ENCODE measurements around the gene CCNL2. TPM values are rescaled to one million over a fixed set of nuclear protein-coding genes. Genes with fewer than 3 reads are reported as not detected.

Gene CCNL2
- total RNA-seq, 1 donor from 2014 or later: 144 TPM

- H3K27me3 Mint-ChIP-seq: peaks cover 20% of the 10 kb centered on the region
- H3K4me3 Mint-ChIP-seq: peak overlapping the region; percentile 80
- DNase-seq: no peak
- H3K36me3 Mint-ChIP-seq (ENCODE audit: low read depth): peaks cover 2% of the 10 kb centered on the region
- intact Hi-C loops (cut with micrococcal nuclease): no loop called here
- H3K27ac Mint-ChIP-seq: peak overlapping the region; percentile 73
- H3K9me3 Mint-ChIP-seq: no peaks in the 10 kb centered on the region
- peaks cover 16% of the 10 kb centered on the region for H3K4me1 Mint-ChIP-seq
Observed at GRCh38 chr1:1351511-1352427, 47.4 kb downstream of the CCNL2 start.

- H3K27ac Mint-ChIP-seq: no peak within 1 kb of the TSS
- H3K9me3 Mint-ChIP-seq: no peaks in the 10 kb centered on the region
- DNase-seq: peak; percentile 91
- H3K36me3 Mint-ChIP-seq (ENCODE audit: low read depth): peaks cover 2% of the 10 kb centered on the region
- peaks cover 20% of the 10 kb centered on the region for H3K27me3 Mint-ChIP-seq
- intact Hi-C loops (cut with micrococcal nuclease): loop anchor here (2.0 kb wide), 3 partner anchors 25 to 49 kb away; partner anchors contain the start of genes AURKAIP1, CCNL2, CPTP and INTS11
- H3K4me1 Mint-ChIP-seq: peaks cover 19% of the 10 kb centered on the region
- H3K4me3 Mint-ChIP-seq: peak within 1 kb of the TSS; percentile 81
Observed at GRCh38 chr1:1349256-1350012, 49.7 kb downstream of the CCNL2 start, which contains the start of gene DVL1. Gene DVL1 (minus strand): TSS chr1:1349418. CDS start chr1:1349065, 353 bp downstream.

DNA sequence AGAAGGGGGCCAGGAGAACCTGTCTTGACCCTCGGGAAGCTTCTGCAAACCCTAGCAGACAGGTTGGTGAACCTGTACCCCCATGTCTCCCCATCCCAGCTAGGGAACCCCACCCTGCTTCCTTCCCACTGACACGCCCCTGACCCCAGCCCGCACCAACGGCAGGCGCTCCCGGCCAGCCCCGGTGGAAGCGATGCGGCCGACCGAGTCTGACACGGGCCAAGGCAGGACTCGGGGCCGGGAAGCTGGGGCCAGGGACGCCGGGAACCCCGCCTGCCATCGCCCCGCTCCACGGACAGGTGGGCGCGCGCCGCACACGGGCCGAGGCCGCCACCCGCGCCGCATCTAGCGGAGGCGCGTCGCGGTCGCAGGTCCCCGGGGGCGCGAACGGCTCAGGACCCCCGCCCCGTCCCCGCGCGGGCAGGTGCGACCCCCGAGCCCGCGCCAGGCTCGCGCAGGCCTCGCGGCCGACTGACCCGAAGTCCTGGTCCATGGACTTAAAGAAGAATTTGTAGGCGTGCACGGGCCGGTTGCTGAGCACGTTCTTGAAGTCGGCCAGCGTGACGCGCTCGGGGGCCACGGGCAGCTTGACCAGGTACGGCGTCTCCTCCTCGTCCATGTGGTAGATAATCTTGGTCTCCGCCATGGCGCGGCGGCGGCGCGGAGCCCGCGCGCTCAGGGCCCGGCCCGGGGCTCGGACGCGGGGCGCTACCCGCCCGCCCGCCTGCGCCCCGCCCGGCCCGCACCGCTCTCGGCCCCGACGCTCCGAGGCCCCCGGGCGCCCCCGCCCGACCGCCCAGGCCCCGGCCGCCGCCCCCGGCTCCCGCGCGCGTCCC, 50.5 kb downstream of the CCNL2 start:
- H3K27me3 Mint-ChIP-seq: peaks cover 14% of the 10 kb centered on the region
- no peak overlapping the region for H3K27ac Mint-ChIP-seq
- H3K4me1 Mint-ChIP-seq: peaks cover 17% of the 10 kb centered on the region
- no peak for DNase-seq
- peak overlapping the region; percentile 81 for H3K4me3 Mint-ChIP-seq
- no peaks in the 10 kb centered on the region for H3K9me3 Mint-ChIP-seq
- intact Hi-C loops (cut with micrococcal nuclease): loop anchor here (2.0 kb wide), 3 partner anchors 24 to 50 kb away; partner anchors contain the start of genes AURKAIP1, CCNL2, CPTP and INTS11
- H3K36me3 Mint-ChIP-seq (ENCODE audit: low read depth): peaks cover 2% of the 10 kb centered on the region

DNA sequence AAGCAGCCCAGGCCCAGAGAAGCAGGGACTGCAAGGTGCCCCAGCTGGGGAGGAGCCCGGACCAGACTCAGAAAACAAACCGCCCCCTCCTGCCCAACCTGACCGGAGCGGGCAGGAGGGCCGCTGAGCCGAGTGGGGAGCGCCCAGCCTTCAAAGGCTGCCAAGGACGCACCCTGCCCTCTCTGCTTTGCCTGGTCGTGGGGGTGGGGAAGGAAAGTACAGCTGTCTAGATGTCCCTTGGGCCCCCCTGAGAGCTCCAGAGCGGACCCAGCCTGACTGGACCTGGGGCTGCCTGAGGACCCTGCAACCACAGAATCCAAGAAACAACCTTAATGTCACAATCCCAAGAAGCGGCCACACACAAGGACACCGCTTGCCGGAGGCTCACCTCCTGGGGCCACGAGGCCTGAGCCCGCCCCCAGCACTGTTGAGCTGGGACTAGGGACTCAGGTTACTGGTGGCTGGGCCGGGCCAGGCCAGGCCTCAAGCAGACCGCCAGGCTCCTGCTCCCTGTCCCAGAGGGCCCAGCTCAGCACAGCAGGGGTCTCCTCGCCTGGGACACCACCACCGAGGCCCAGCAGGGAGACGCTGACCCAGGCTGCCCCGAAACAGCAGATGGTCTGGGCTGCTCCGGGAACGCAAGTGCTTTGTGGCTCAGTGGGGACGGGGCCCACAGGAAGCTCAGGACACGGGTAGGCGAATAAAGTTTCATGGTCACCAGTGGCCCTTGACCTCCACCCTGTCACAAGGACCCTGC, 51.3 kb downstream of the CCNL2 start:
- Mint-ChIP-seq H3K4me1 (peaks cover 17% of the 10 kb centered on the region), H3K27ac (peak overlapping the region; percentile 58), H3K36me3 (ENCODE audit: low read depth) (peaks cover 2% of the 10 kb centered on the region), H3K9me3 (no peaks in the 10 kb centered on the region), H3K4me3 (peak overlapping the region; percentile 81), H3K27me3 (peaks cover 9% of the 10 kb centered on the region)
- intact Hi-C loops (cut with micrococcal nuclease): loop anchor here (2.0 kb wide), 3 partner anchors 23 to 51 kb away; partner anchors contain the start of genes AURKAIP1, CCNL2, CPTP and INTS11
- no peak for DNase-seq

DNA sequence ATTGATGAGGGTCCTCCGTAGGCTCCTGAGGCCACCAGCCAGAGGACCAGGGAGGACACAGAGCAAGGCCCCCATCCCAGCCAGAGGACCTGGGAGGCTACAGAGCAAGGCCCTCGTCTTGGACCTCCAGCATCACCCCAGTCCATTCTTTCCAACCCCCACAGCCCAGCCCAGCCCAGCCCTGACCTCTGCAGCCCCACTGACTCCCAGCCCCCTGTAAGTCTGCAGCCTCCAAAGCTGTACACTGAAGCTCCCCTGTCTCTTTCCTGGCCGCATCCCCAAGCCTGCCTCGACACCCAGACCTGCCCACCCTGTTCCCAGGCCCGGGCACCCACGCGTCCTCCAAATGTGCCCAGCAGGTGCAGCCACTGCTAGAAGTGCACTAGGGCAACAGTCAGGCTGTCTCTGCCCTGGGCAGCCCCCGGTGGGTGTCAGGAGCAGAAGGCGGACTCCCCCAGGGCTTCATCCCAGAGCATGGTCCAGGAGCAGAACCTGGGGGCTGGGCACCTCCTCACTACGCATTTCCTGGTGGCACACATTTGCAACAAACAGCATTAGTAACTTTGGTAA, 52.0 kb downstream of the CCNL2 start:
- no peak for DNase-seq
- Mint-ChIP-seq H3K4me1 (peaks cover 12% of the 10 kb centered on the region), H3K36me3 (ENCODE audit: low read depth) (no peaks in the 10 kb centered on the region), H3K27me3 (peaks cover 1% of the 10 kb centered on the region), H3K27ac (peak overlapping the region; percentile 51), H3K4me3 (peak overlapping the region; percentile 81), H3K9me3 (no peaks in the 10 kb centered on the region)
- intact Hi-C loops (cut with micrococcal nuclease): no loop called here

GRCh38 chr1:1346501-1346890, 52.6 kb downstream of the CCNL2 start:
- H3K27me3 Mint-ChIP-seq: no peaks in the 10 kb centered on the region
- H3K4me3 Mint-ChIP-seq: peak overlapping the region; percentile 81
- H3K9me3 Mint-ChIP-seq: no peaks in the 10 kb centered on the region
- no peak for DNase-seq
- H3K27ac Mint-ChIP-seq: peak overlapping the region; percentile 26
- H3K36me3 Mint-ChIP-seq (ENCODE audit: low read depth): no peaks in the 10 kb centered on the region
- intact Hi-C loops (cut with micrococcal nuclease): no loop called here
- H3K4me1 Mint-ChIP-seq: peaks cover 12% of the 10 kb centered on the region

DNA sequence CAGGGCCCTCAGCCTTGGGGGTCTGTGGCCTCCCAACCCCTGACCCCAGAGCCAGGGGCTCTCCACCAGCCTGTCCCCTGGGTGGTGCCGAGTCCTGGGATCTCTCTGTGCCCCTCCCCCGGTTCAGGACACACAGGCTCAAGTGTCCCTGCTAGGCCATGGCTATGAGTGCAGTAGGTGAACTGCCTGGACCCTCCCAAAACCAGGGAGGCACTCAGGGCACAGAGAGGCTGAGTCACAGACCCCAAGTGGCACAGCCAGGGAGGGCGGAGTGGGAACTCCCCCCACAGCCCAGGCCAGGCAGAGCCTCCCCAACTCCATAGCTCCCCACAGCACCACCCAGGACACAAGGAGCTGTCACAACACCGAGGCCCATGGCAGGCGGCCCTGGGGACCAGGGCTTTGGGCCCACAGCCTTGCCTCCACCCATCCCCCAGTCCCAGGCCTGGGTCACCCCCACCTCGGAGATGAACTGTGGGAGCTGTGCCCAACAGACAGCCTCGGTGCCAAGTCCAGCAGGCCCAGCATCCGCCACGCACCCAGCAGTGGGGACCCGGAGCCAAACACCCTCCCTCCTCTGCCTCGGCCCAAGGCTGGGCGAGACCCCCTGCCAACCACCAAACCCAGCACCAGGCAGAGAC, 53.2 kb downstream of the CCNL2 start:
- no peak overlapping the region for H3K4me3 Mint-ChIP-seq
- intact Hi-C loops (cut with micrococcal nuclease): no loop called here
- H3K4me1 Mint-ChIP-seq: peaks cover 12% of the 10 kb centered on the region
- DNase-seq: no peak
- no peak overlapping the region for H3K27ac Mint-ChIP-seq
- H3K27me3 Mint-ChIP-seq: no peaks in the 10 kb centered on the region
- H3K9me3 Mint-ChIP-seq: no peaks in the 10 kb centered on the region
- peaks cover 4% of the 10 kb centered on the region for H3K36me3 Mint-ChIP-seq (ENCODE audit: low read depth)

DNA sequence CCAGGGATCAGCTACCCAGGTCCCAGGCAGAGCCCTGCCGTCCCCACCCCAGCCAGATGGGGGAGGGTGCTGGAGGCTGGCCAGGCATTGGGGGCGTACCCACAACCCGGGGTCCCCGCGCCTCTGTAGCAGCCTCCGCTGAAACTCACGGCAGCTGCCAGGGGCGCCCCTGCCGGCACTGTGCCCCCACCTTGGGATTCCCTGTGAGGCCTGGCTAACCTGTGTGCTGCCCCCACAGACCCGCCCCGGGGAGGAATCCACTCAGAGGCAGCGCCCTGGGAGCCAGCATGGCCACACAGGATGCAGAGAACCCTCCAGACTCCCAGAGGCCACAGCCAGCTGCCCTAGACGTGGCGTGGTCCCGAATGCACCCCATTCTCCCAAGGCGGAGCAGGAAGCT, 53.8 kb downstream of the CCNL2 start:
- no peak for DNase-seq
- Mint-ChIP-seq H3K4me1 (peaks cover 12% of the 10 kb centered on the region), H3K9me3 (no peaks in the 10 kb centered on the region), H3K36me3 (ENCODE audit: low read depth) (peaks cover 10% of the 10 kb centered on the region), H3K4me3 (no peak overlapping the region), H3K27ac (no peak overlapping the region), H3K27me3 (no peaks in the 10 kb centered on the region)
- intact Hi-C loops (cut with micrococcal nuclease): no loop called here

GRCh38 chr1:1344655-1345361, 54.3 kb downstream of the CCNL2 start:
- DNase-seq: no peak
- Mint-ChIP-seq H3K4me3 (no peak overlapping the region), H3K27ac (no peak overlapping the region), H3K27me3 (no peaks in the 10 kb centered on the region), H3K9me3 (no peaks in the 10 kb centered on the region), H3K4me1 (peaks cover 12% of the 10 kb centered on the region), H3K36me3 (ENCODE audit: low read depth) (peaks cover 16% of the 10 kb centered on the region)
- intact Hi-C loops (cut with micrococcal nuclease): no loop called here

DNA sequence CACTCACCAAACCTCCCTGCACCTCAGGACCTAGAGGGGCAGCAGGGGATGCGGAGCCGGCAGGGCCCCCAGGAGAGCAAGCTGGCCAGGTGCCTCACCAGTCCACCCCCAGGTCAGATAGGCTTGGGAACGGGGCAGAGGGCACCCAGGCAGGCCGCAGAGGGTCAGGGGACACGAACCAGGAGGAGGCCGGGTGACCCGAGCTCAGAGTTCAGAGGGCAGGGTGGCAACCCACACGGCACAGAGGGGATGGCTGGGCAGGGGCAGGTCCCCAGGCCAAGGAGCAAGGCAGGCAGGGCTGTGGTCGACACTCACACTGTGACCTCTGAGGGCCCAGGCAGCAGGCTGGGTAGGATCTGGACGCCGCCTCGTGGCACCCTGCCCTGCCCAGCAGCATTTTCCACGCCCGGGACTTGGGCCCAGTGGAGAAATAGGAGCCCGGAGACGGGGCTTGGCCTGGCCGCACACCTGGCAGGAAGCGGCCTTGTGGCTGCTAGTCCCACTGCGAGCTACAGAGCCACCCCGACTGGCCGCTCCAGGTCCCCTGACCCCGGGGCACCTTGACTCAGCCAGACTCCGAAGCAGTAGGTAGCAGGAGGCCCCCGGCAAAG, 55.2 kb downstream of the CCNL2 start:
- Mint-ChIP-seq H3K4me1 (peaks cover 12% of the 10 kb centered on the region), H3K9me3 (no peaks in the 10 kb centered on the region), H3K4me3 (no peak overlapping the region), H3K27ac (no peak overlapping the region), H3K36me3 (ENCODE audit: low read depth) (peaks cover 21% of the 10 kb centered on the region), H3K27me3 (no peaks in the 10 kb centered on the region)
- intact Hi-C loops (cut with micrococcal nuclease): no loop called here
- DNase-seq: no peak

- H3K4me1 Mint-ChIP-seq: peaks cover 11% of the 10 kb centered on the region
- H3K9me3 Mint-ChIP-seq: no peaks in the 10 kb centered on the region
- no peak overlapping the region for H3K27ac Mint-ChIP-seq
- H3K27me3 Mint-ChIP-seq: no peaks in the 10 kb centered on the region
- peaks cover 26% of the 10 kb centered on the region for H3K36me3 Mint-ChIP-seq (ENCODE audit: low read depth)
- intact Hi-C loops (cut with micrococcal nuclease): no loop called here
- no peak overlapping the region for H3K4me3 Mint-ChIP-seq
- DNase-seq: no peak
Observed at GRCh38 chr1:1342584-1343115, 56.5 kb downstream of the CCNL2 start.
